ENCODE results near the gene WNT2. TPM values are rescaled to one million over a fixed set of nuclear protein-coding genes. Genes with fewer than 3 reads are reported as not detected.

The WNT2 gene
- total RNA-seq, 1 experiment from 2014 or later, result not detected

- H3K9me3 ChIP-seq (ENCODE audit: insufficient read depth, low read depth), result peaks cover 8% of the 10 kb centered on the region; the same call in 1 of the 2 replicates
- H3K36me3 ChIP-seq (ENCODE audit: low read depth), result no peaks in the 10 kb centered on the region
- POLR2A ChIA-PET (ENCODE audit: unreplicated experiment), result no interaction called here
- CTCF ChIA-PET, result no interaction called here
- H3K4me2 ChIP-seq, result no peak overlapping the region
- H3F3A ChIP-seq (ENCODE audit: insufficient read depth, low read depth), result no peaks in the 10 kb centered on the region
- H3K79me2 ChIP-seq (ENCODE audit: low read depth), result no peaks in the 10 kb centered on the region
- intact Hi-C loops (cut with micrococcal nuclease; ENCODE audit: unreplicated experiment), result no loop called here
- no peaks in the 10 kb centered on the region for H3K27me3 ChIP-seq (ENCODE audit: insufficient read depth, low read depth)
- no peaks in the 10 kb centered on the region for H3K4me1 ChIP-seq (replicated peaks; ENCODE audit: insufficient read depth)
- no peaks in the 10 kb centered on the region for H3K9me2 ChIP-seq (ENCODE audit: insufficient read depth)
- H3K4me3 ChIP-seq, result no peak overlapping the region
- H3K27ac ChIP-seq, result no peak overlapping the region
- TF ChIP-seq EZH2 (IDR thresholded peaks at IDR 0.05; ENCODE audit: low read depth), result no peak
- no peak for TF ChIP-seq CTCF (conservative IDR thresholded peaks at IDR 0.05)
- H2AFZ ChIP-seq, result no peak overlapping the region
- BruUV-seq (replicated peaks), result no TSS peak
- no peaks in the 10 kb centered on the region for H4K20me1 ChIP-seq (ENCODE audit: insufficient read depth)
- DNase-seq, result no peak
Measured at GRCh38 chr7:117269886-117270285, 53.0 kb downstream of the WNT2 start.

- no peak overlapping the region for H3K27ac ChIP-seq
- H3K4me3 ChIP-seq, result no peak overlapping the region
- no peaks in the 10 kb centered on the region for H3K36me3 ChIP-seq (ENCODE audit: low read depth)
- no peak for DNase-seq
- intact Hi-C loops (cut with micrococcal nuclease; ENCODE audit: unreplicated experiment), result no loop called here
- no peaks in the 10 kb centered on the region for H4K20me1 ChIP-seq (ENCODE audit: insufficient read depth)
- H3K9me2 ChIP-seq (ENCODE audit: insufficient read depth), result no peaks in the 10 kb centered on the region
- CTCF ChIA-PET, result no interaction called here
- no peak for TF ChIP-seq CTCF (conservative IDR thresholded peaks at IDR 0.05)
- TF ChIP-seq EZH2 (IDR thresholded peaks at IDR 0.05; ENCODE audit: low read depth), result no peak
- H3K4me2 ChIP-seq, result no peak overlapping the region
- no peaks in the 10 kb centered on the region for H3K27me3 ChIP-seq (ENCODE audit: insufficient read depth, low read depth)
- H3K9me3 ChIP-seq (ENCODE audit: insufficient read depth, low read depth), result peaks cover 8% of the 10 kb centered on the region; the same call in 1 of the 2 replicates
- H2AFZ ChIP-seq, result 0 out of 2 replicates have a peak overlapping the region, but pooled peaks have one; percentile 63
- no peaks in the 10 kb centered on the region for H3K4me1 ChIP-seq (replicated peaks; ENCODE audit: insufficient read depth)
- no TSS peak for BruUV-seq (replicated peaks)
- no peaks in the 10 kb centered on the region for H3K79me2 ChIP-seq (ENCODE audit: low read depth)
- POLR2A ChIA-PET (ENCODE audit: unreplicated experiment), result no interaction called here
- no peaks in the 10 kb centered on the region for H3F3A ChIP-seq (ENCODE audit: insufficient read depth, low read depth)
Measured at GRCh38 chr7:117269417-117269816, 53.4 kb downstream of the WNT2 start.

- ChIA-PET POLR2A (ENCODE audit: unreplicated experiment) (no interaction called here), CTCF (interaction anchor here (0.6 kb wide), 2 partner anchors 21 to 69 kb away, joined by 4 to 7 read pairs; no protein-coding TSS in a partner anchor)
- Histone ChIP-seq H4K20me1 (ENCODE audit: insufficient read depth) (no peaks in the 10 kb centered on the region), H3K79me2 (ENCODE audit: low read depth) (no peaks in the 10 kb centered on the region), H3K4me1 (replicated peaks; ENCODE audit: insufficient read depth) (no peaks in the 10 kb centered on the region), H3K36me3 (ENCODE audit: low read depth) (no peaks in the 10 kb centered on the region), H2AFZ (no peak overlapping the region), H3K9me3 (ENCODE audit: insufficient read depth, low read depth) (peaks cover 8% of the 10 kb centered on the region; the same call in 1 of the 2 replicates), H3K27me3 (ENCODE audit: insufficient read depth, low read depth) (no peaks in the 10 kb centered on the region), H3K4me2 (no peak overlapping the region), H3F3A (ENCODE audit: insufficient read depth, low read depth) (no peaks in the 10 kb centered on the region), H3K4me3 (no peak overlapping the region), H3K27ac (no peak overlapping the region), H3K9me2 (ENCODE audit: insufficient read depth) (no peaks in the 10 kb centered on the region; the same call in 1 of the 2 replicates)
- intact Hi-C loops (cut with micrococcal nuclease; ENCODE audit: unreplicated experiment), result no loop called here
- no peak for DNase-seq
- TF ChIP-seq EZH2 (IDR thresholded peaks at IDR 0.05; ENCODE audit: low read depth) (no peak), CTCF (conservative IDR thresholded peaks at IDR 0.05) (no peak)
- BruUV-seq (replicated peaks), result no TSS peak
Measured at GRCh38 chr7:117264716-117265115, 58.1 kb downstream of the WNT2 start.
